ENCODE measurements around the gene CYP39A1. TPM values are rescaled to one million over a fixed set of nuclear protein-coding genes. Genes with fewer than 3 reads are reported as not detected.

CYP39A1 gene
- total RNA-seq, 2 experiments from 2014 or later: not detected

DNA sequence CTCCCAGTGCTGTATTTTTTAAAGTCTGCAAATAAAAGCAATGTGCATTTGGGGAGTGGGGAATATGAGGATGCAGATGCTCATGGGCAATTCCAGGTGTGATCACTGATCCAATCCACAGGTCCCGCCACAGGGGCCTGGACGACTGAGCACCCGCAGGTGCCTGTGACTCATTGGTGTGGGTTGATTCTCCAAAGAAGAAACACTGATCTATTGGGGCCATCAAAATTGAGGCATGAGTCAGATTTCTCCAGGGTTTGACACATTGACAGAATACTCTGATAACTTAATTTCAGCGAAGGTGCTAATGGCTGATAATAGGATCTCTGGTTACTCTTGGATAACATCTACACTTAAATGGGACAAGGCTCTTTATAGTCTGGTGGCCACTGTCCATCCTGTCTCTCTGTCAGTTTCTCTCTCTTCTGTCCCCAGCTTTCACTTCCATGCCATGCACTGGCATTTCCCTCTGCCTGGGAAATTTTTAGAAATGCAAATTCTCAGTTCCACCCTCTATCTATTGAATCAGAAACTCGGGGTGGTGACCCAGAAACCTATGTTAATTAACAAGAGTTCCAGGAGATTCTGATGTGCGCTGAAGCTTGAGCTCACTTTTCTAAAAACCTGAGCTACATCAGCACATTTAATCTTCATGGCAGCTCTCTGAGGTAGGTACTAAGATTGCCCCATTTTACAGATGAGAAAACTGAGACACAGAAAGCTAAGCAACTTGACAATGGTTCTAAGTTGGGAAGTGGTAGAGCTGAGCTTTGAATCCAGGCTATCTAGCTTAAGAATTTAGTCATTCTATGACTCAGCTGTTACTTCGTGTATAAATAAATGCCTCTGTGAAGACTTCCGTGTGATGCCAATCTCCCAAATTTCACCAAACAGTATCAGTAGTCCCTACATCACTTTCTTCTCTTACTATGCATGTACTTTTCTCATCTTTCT, 151.2 kb downstream of the CYP39A1 start:
- Mint-ChIP-seq H3K4me3 (no peak overlapping the region), H3K4me1 (ENCODE audit: low read depth) (no peaks in the 10 kb centered on the region), H3K9me3 (no peaks in the 10 kb centered on the region), H3K27ac (no peak overlapping the region), H3K27me3 (peaks cover 23% of the 10 kb centered on the region), H3K36me3 (ENCODE audit: low read depth) (no peaks in the 10 kb centered on the region)
- CTCF ChIA-PET: no interaction called here
- ATAC-seq: no peak
- TF ChIP-seq, protein P1, sequence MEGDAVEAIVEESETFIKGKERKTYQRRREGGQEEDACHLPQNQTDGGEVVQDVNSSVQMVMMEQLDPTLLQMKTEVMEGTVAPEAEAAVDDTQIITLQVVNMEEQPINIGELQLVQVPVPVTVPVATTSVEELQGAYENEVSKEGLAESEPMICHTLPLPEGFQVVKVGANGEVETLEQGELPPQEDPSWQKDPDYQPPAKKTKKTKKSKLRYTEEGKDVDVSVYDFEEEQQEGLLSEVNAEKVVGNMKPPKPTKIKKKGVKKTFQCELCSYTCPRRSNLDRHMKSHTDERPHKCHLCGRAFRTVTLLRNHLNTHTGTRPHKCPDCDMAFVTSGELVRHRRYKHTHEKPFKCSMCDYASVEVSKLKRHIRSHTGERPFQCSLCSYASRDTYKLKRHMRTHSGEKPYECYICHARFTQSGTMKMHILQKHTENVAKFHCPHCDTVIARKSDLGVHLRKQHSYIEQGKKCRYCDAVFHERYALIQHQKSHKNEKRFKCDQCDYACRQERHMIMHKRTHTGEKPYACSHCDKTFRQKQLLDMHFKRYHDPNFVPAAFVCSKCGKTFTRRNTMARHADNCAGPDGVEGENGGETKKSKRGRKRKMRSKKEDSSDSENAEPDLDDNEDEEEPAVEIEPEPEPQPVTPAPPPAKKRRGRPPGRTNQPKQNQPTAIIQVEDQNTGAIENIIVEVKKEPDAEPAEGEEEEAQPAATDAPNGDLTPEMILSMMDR (IDR thresholded peaks at IDR 0.05): no peak
- no peak for DNase-seq
- intact Hi-C loops (cut with micrococcal nuclease): no loop called here
- POLR2A ChIA-PET: no interaction called here

DNA sequence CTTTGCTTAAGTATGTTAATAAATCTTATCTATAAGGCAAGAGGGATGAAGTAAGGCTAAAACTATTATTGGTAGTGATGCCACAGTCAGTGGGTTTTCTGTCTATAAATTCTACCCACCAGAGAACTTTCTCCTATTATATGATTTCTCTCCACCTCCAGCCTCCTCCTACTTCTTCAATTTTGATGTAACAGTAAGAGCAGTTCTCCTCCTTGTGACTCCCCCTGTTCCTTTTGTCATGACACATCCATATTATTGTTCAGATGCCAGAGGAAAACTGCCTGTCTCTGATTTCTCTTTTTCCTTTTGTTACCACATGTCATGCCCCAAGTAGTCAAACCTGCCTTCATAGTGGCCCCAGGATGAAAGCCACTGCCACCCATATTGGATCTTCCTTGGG, 152.2 kb downstream of the CYP39A1 start:
- TF ChIP-seq, protein P1 (IDR thresholded peaks at IDR 0.05): no peak
- intact Hi-C loops (cut with micrococcal nuclease): no loop called here
- CTCF ChIA-PET: interaction anchor here (0.6 kb wide), 1 partner anchor 9 kb away, joined by 3 read pairs; the partner anchor contains the start of gene RCAN2
- Mint-ChIP-seq H3K27ac (no peak overlapping the region), H3K9me3 (no peaks in the 10 kb centered on the region), H3K4me1 (ENCODE audit: low read depth) (no peaks in the 10 kb centered on the region), H3K36me3 (ENCODE audit: low read depth) (no peaks in the 10 kb centered on the region), H3K4me3 (no peak overlapping the region), H3K27me3 (peaks cover 29% of the 10 kb centered on the region)
- ATAC-seq (no peak), DNase-seq (no peak)
- POLR2A ChIA-PET: no interaction called here

Other genes with a start within 250 kb of the CYP39A1 start
- gene RCAN2, start 161.4 kb downstream of the CYP39A1 start, total RNA-seq: not detected
- under 1 TPM; 0.70 to 0.85 TPM for gene SLC25A27, start 157 bp upstream of the CYP39A1 start, total RNA-seq
- gene TDRD6, start 35.1 kb upstream of the CYP39A1 start, total RNA-seq: not detected
- gene PLA2G7, start 82.6 kb upstream of the CYP39A1 start, total RNA-seq: not detected
- gene ANKRD66, start 94.1 kb upstream of the CYP39A1 start, total RNA-seq: not detected
- gene MEP1A, start 140.6 kb upstream of the CYP39A1 start, total RNA-seq: not detected